ENCODE data around the gene ARFGEF2.
"Not testable (repeated sequence)": the region's sequence is repeated elsewhere in the genome, so short reads cannot be mapped to it uniquely, and the experiment has no call there.

The ARFGEF2 gene

DNA sequence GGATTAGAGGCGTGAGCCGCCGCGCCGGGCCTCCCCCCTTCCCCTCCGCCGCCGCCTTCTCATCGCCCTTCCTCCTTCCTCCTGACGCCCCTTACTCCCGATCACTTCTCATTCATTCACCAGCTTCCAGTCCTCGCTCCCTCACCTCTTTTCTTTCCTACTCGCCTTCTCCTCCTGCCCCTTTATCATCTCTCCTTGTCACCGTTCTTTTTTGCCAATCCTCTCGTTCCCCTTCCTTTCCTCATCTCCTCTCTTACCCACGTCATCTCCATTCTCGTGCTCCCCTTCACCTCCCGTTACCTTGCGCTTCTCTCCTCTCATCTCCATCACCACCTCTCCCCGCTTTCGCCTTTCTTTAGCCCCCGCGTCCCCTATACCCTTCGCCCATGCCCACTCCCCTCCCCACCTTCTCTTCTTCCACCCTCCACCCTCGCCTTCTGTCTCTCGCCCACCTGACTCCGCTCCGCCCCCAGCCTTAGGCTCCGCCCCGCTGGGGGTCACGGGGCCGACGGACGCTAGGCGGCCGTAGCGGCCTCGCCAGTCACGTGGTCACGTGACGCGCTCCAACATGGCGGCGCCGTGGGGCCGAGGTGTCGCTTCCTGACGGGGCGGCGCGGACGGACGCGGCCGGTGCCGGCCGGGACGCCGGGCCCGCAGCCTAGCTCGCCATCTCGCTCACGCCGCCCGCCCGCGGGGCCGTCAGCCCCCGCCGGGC, at the start of gene ARFGEF2:
Gene ARFGEF2 (plus strand): TSS at position 544 of the 715 bp plus-strand sequence. CDS start 179 bp downstream, outside the sequence.
- peak; percentile 80 for DNase-seq

DNA sequence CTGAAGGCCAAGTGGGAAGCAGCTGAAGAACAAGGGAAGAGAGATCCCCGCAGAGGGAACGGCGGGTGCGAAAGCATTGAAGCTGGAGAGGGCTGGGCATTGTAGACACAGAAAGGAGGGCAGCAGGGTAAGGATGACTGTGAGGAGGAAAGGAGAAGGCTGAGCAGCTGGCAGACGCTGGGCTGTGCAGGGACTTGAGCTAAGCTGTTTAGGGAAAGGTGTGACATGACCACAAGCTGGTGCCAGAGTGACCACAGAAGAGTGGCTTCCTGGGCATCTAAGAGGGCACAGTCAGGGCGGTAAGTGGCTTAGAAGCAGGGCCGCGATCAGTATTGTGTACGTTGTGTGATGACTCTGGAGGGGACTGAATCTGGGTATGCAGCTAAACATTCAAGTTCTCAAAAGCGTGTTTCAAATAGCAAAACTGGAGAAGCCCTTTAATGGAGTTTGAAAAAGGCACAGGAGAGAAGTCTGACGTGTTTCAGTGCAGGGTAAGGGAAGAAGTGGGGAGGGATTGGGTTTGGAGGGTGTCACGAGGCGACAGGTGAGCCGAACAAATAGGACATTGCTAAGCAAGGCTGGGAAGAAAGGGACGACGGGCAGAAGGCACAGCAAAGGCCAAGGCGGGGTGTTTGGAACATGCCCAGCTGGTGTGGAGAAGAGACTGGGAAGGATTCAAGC, 46.1 kb upstream of the ARFGEF2 start:
- no peak for DNase-seq

DNA sequence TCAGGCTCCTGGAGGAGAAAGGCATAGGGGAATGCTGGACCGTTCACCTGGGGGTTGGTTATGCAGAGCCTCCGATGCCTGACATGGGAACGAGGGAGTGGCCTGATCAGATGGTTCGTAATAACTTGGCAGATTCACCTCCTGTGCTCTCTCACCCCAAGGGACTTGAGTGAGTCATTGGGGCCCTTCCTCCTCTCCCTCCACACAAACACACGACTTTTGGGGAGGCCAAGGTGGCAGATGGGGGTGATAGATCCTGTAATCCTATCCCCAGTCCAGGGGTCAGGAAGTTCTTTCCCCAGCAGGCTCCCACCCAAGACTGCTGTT, 45.6 kb upstream of the ARFGEF2 start:
- DNase-seq = peak; percentile 88

DNA sequence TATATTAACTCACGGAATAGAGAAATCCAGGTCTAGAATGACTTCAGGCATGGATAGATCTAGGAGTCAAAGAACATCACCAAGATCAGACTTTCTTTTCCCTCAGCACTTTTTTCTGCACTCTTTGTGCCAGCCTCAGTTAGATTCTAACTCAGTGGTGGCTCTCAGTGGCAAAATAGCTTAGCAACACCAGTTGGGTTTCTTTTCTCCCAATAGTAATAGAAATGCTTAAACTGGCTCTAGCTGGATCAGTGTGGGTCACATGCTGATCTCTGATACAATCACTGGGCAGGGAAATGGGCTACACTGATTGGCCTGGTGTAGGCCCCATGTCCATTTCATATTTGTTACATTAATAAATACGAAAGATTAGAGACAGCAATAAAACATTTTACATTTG, 44.2 kb upstream of the ARFGEF2 start:
- DNase-seq = no peak

DNA sequence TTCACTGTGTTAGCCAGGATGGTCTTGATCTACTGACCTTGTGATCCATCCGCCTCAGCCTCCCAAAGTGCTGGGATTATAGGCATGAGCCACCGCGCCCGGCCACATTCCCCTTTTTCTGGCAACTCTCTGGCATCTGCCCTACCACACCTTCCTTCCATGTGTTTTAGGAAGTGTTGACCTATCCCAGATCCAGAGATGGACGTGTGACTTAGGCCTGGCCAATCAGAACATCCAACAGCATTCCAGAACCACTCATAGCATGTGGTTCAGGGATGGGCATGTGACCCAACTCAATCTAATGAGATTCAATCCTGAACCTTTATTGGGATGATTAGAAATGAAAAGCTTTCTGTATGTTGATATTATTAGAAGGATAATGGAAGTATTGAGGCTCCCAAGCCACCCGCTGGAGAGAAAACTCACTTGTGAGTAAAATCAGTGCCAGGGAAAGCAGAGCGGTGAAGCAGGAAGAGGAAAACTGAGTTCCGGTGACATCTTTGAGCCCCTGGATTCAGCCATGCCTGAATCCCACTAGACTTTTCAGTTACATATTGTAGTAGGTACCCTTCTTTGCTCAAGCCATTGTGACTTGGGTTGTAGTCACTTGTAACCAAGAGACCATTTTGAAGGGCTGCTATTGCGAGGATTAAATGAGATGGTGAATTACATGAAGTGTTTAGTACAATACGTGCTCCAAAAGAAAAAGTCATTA, 42.8 kb upstream of the ARFGEF2 start:
- no peak for DNase-seq

DNA sequence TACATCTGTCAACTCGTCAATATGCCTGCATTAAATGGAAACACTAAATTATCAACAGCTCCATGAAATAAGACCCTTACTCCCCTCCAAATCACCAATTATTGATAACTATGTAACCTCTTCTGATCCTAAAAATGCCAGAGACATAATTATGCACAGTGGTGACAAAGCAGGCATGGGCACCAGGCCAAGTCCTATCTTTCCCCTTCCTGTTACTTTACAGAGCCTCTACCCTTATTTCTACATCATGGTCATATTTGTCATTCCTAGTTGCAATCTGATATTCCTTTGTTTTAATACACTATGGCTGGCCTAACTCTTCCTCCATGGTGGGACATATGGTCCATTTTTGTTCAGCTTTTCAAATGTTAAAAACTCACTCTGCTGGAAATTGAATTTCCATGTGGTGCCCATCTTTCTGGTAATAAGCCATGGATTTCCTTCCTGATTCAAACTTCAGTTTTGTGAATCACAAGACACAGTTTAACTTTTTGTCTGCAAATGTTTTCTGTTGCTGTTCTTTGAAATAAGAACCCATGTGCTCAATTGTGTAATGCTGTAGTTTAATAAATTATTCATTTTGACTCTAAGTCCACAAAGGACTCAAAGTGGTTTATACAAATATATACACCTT, 41.8 kb upstream of the ARFGEF2 start:
- DNase-seq = no peak

DNA sequence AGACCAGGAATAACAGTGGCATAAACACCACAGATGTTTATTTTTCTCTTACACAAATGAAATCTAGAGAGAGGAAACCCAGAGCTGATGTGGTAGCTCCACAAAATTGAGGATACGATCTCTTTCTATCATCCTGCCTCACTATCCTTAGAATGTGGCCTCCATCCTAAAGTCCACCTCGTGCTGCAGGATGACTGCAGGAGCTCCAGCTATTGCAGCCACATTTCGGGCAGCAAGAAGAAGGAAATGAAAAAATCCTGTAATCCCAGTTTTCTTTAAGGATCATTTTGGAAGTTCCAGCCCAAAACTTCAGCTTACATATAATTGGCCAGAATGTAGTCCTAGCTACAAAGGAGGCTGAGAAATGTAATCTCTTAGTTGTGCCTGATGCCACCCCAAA, 41.2 kb upstream of the ARFGEF2 start:
- DNase-seq = no peak

DNA sequence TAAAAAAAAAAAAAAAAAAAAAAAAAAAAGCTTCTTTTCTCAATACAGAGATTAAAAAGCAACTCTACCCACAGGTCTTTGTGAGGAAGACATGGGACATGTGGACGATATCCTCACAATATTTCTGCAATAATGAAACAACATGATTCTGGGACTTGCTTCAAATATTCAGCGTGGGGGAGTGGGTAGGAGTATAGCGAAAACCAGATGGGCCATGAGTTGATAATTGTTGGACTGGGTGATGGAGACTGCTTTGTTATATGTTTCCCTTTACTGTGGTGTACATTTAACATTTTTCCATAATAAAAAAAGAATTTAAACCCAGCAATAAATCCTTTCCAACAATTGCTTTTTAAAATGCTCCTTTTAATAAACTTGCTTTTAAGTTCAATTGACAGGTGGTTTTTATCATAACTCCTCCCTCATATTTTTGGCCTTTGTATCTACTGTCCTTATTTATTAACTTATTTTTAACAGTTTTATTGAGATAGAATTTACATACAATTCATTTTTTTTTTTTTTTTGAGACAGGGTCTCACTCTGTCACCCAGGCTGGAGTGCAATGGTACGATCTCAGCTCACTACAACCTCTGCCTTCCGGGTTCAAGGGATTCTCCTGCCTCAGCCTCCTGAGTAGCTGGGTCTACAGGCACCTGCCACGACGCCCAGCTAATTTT, 40.4 kb upstream of the ARFGEF2 start:
- DNase-seq = no peak

DNA sequence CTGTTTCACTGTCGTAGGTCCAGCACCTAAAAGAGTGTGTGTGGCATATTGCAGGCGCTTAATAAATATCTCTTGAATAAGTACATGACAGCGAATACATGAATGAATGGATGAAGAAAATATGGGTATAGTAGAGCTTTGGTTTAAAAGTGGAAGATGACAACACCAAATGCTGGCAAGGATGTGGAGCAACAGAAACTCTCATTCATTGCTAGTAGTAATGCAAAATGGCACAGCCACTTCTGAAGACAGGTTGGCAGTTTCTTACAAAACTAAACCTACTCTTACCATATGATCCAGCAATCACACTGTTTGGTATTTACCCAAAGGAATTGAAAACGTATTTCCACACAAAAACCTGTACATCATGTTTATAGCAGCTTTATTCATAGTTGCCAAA, 36.3 kb upstream of the ARFGEF2 start:
- no peak for DNase-seq

DNA sequence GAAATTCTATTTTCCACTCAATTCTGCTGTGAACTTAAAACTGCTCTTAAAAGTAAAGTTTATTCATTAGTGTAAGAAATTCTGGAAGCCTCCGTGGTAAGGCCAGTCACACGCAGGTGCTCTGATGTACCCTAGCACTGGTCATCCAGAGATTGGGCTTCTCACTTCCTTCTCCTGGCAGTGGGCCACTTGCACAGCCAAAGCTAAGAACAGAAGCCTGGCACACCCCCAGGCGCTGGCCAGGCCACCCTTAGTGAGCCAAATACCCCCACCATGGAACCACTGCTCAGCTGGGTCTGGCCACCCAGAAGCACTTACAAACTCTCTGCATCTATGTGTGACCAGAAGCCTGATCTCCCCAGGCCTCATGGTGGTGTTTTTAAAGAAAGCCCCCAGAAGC, 35.3 kb upstream of the ARFGEF2 start:
- no peak for DNase-seq

DNA sequence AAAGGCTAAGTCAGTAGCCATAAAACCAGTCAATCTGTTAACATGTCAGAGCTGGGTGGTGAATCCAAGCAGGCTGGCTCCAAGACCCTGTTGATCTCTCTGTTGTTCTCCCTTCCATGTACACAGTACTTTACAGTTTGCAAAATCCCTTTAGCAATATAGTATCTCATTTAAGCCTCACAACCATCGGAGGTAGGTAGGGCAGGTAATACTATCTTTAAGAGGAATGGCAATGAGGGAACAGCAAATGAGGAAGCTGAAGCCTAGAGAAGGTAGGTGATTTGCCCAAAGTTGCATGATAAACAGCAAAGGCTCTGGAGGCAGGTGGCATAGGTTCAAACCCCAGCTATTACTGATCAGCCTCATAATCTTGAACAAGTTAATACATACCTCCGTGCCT, 34.7 kb upstream of the ARFGEF2 start:
- DNase-seq = no peak

DNA sequence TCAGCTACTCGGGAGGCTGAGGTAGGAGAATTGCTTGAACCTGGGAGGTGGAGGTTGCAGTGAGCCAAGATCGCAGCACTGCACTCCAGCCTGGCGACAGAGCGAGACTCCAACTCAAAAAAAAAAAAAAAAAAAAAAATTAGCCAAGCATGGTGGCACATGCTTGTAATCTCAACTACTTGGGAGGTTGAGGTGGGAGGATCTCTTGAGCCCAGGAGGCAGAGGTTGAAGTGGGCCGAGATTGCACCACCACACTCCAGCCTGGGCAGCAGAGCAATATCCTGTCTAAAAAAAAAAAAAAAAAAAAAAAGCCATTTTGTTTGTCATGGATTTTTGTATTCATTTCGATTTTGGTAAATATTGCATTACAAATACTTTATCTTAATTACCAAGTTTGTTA, 33.0 kb upstream of the ARFGEF2 start:
- not testable (repeated sequence) for DNase-seq

DNA sequence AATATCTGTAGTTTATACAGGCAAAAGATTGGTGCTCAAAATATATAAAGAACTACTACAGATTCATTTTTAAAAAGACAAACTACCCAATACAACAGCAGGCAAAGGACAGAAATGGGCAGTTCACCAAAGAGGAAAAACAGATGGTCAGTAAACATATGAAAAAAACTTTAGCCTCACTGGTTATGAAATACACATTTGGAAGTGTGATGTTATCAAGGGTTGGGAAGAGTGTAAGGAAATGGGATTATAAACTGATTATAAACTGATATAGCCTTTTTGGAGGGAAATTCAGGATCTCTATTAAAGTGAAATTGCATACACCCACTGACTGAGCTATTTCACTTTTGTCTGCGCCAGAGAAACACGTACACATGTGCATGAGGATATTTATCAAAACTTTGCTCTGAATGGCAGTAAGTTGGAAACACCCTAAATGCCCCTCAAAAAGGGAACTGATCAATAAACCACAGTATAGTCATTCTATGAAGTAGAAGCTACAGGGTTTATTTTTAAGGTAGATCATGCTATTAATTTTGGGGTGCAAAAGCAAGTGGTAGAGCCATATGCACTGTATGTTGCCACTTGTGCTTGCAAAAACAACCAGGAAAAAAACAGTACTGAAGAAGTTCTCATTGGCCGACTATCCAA, 32.2 kb upstream of the ARFGEF2 start:
- no peak for DNase-seq

DNA sequence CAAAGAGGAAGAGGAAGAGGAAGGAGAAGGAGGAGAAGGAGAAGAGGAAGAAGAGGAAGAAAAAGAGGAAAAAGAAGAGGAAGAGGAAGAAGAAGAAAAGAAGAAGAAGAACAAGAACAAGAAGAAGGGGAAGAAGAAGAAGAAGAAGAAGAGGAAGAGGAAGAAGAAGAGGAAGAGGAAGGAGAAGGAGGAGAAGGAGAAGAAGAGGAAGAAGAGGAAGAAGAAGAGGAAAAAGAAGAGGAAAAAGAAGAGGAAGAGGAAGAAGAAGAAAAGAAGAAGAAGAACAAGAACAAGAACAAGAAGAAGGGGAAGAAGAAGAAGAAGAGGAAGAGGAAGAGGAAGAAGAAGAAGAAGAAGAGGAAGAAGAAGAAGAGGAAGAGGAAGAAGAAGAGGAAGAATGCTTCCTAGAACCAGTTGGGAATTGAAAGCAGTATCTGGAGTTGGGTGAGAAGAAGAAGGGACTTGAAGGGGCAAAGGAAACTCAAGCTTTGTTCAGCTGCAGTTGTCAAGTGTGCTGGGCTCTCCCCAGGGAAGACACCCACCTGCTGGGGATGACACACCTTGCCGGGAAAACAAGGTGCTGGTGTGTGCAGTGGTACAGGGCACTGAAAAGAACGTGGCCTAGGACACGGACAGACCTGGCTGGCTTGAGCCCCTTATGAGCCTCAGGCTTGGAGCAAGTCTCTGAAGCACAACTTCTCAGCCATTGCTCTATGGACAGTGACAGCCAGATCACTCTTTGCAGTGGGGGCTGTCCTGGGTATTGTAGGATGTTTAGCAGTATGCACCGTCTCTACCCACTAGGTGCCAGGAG, 30.1 kb upstream of the ARFGEF2 start:
- no peak for DNase-seq

DNA sequence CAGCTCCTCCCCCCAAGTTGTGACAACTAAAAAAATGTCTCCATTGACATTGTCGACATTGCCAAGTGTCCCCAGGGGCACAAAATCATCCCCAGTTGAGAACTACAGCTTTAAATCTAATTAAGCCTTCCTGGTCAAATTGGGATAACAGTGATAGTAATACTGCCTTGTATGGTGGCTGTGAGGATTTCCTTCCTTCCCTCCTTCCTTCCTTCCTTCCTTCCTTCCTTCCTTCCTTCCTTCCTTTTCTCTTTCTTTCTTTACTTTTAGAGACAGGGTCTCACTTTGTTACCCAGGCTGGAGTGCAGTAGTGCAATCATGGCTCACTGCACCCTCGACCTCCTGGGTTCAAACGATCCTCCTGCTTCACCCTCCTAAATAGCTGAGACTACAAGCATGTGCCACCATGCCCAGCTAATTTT, 29.5 kb upstream of the ARFGEF2 start:
- DNase-seq = no peak

DNA sequence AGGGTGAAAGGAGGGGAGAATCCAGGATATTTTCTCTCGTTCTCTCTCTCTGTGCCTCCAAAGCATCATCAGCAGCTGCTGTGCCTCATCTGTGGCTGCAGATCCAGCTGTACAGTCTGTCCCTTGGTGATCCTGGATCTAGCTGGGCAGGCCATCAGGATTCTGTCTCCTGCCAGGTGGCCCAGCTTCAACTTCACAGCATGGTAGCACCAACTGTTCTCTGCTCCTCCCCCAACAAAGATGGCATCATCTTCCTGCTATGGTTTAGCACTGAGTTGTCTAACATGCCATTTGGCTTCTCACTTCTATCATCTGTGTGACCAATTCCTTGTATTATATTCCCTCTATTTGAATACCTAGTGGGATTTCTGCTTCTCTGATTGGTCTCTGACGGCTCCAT, 28.6 kb upstream of the ARFGEF2 start:
- peak; percentile 94 for DNase-seq

DNA sequence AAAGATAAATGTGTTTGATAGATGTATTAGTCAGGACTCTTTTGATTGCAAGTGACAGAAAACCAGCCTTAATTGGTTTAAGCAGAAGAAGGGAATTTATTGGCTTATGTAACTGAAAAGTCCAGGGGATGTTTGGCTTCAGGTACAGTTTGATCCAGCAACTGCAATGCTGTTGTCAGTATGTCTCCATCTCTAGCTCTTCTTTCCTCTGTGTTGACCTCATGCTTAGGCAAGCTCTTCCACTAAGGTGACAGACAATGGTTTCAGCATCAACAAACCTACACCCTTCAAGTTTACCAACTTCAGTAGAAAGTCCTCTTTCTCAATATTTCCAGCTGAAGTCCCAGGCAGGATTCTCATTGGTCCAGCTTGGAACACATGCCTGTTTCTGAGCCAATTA, 28.1 kb upstream of the ARFGEF2 start:
- DNase-seq = no peak

DNA sequence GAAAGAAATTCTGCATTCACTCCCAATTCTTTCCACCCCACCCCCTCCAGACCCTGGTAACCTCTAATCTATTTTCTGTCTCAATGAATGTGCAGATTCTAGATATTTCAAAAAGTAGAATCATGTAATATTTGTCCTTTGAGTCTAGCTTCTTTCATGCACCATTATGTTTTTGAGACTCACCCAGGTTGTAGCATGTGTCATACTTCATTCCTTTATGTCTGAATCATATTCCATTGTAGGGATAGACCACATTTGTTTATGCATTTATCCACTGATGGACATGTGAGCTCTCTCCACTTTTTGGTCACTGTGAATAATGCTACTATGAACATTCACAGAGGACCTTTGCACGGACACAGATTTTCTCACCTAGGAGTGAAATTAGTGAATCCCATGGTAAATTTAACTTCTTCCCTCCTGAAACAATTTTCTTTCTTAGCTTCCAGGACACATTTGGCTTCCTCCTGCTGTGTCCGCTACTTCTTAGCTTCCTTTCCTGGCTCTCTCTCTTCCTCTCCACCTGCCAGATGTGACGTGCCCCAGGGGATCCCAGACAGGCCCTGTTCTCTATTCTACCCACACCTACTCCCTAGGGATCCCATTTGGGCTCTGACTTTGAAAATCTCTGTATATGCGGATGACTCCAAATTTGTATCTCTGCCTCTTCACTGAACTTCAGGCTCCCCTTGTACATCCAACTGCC, 24.1 kb upstream of the ARFGEF2 start:
- DNase-seq = no peak

DNA sequence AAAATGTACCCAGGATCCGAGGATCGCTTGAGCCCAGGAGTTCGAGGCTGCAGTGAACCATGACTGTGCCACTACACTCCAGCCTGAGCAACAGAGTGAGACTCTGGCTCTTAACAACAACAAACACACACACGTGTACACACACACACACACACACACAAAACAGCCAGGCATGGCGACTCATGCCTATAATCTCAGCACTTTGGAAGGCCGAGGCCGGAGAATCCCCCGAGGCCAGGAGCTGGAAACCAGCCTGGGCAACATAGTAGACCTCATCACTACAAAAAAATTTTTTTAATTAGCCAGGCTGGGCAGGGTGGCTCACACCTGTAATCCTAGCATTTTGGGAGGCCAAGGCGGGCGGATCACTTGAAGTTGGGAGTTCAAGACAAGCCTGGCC, 23.3 kb upstream of the ARFGEF2 start:
- no peak for DNase-seq

DNA sequence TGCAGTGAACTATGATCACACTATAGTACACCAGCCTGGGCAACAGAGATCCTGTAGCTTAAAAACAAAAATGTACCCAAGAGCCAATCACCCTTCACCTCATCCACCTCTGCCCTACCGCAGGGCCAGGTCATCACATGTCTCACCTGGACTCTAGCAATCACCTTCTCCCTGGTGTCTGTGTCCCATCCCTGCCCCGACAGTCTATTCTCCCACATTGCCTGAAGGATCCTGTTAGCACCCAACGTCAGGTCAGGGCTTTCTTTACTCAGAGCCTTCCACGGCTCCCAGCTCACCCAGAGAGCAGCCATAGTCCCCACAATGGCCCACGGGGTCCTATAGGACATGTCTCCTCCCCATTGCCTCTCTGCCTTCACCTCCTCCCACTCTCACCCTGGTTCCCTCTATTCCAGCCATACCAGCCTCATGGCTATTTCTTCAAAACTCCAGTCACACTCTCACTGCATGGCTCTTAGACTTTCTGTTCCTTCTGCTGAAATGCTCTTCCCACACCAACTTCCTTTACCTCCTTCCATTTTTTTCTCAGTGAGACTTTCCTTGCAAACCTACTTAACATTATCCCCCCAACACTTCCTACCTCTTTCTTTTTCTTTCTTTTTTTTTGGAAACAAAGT, 22.5 kb upstream of the ARFGEF2 start:
- no peak for DNase-seq

DNA sequence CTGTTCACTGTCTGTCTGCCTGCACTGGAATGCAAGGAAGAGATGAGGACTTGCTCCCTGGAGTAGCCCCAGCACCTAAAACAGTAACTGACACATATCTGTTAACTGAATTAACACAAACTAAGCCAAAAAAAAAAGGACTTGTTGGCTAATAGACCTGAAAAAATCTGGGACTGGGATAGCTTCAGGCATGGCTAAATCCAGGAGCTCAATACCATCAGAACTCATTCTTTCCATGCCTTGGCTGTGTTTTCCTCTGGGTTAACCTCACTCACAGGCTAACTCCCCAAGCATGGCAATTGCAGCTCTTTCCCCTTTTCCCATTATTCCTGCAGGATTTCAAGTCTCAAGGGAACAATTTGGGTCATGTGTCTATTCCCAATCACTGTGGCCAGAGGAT, 21.6 kb upstream of the ARFGEF2 start:
- no peak for DNase-seq
